Keratinocyte (primary cell): Measurements from ENCODE around the gene SPOCK1. TPM values are rescaled to one million over a fixed set of nuclear protein-coding genes. Genes with fewer than 3 reads are reported as not detected.

Experiments
- DNase-seq: peaks from one replicate; pipeline ENCODE4 v3.0.0-alpha.2; 2011; ENCODE audit warnings: low read depth, missing footprints, low spot score
- FAIRE-seq: peaks from 2 replicates; lab custom pipeline; 2011; peaks lifted over from hg19 to GRCh38; lab: Jason Lieb, UNC
- H2AFZ ChIP-seq: 2 replicates; pipeline ENCODE4 v1.6.0; 2012; ENCODE audit warnings: low read length, control low read depth, inconsistent platforms; ENCODE audit not compliant: control insufficient read depth
- H3K27ac ChIP-seq: 2 replicates; pipeline ENCODE4 v1.5.1; 2011; ENCODE audit warnings: low read length; ENCODE audit not compliant: control insufficient read depth, insufficient read depth
- H3K27me3 ChIP-seq: 3 replicates; pipeline ENCODE4 v1.6.0; 2011; ENCODE audit warnings: low read length; ENCODE audit not compliant: control insufficient read depth, insufficient read depth; ENCODE audit errors: extremely low read depth
- H3K36me3 ChIP-seq, 2 experiments: 2 replicates in 1 of 2; 3 replicates in 1 of 2; pipeline ENCODE4 v1.5.1; 2011; ENCODE audit warnings: low read length in 2 of 2, mild to moderate bottlenecking in 1 of 2; ENCODE audit not compliant: control insufficient read depth in 2 of 2, insufficient read depth in 2 of 2; ENCODE audit errors: extremely low read depth in 1 of 2
- H3K4me1 ChIP-seq: 3 replicates; pipeline ENCODE4 v1.5.1; 2011; ENCODE audit warnings: low read length; ENCODE audit not compliant: control insufficient read depth, insufficient read depth; ENCODE audit errors: extremely low read depth
- H3K4me2 ChIP-seq: 3 replicates; pipeline ENCODE4 v1.6.0; 2011; ENCODE audit warnings: low read depth, low read length; ENCODE audit not compliant: control insufficient read depth, insufficient read depth; ENCODE audit errors: extremely low read depth
- H3K4me3 ChIP-seq, 3 experiments: fragments of 200-600 bp in 1 of 3; sonication (generic) in 1 of 3; 2 replicates in 2 of 3; 3 replicates in 1 of 3; pipeline ENCODE4 v1.5.1; 2011 to 2016; ENCODE audit warnings: low read length in 3 of 3, mild to moderate bottlenecking in 3 of 3, control low read depth in 2 of 3, inconsistent platforms in 1 of 3, low read depth in 1 of 3, mixed read lengths in 1 of 3, mixed run types in 1 of 3, moderate library complexity in 1 of 3; ENCODE audit not compliant: control insufficient read depth in 2 of 3, insufficient read depth in 2 of 3; ENCODE audit errors: extremely low read depth in 1 of 3
- H3K79me2 ChIP-seq: 2 replicates; pipeline ENCODE4 v1.6.0; 2012; ENCODE audit warnings: low read length; ENCODE audit not compliant: control insufficient read depth, insufficient read depth
- H3K9ac ChIP-seq: 3 replicates; pipeline ENCODE4 v1.6.0; 2011; ENCODE audit warnings: low read length; ENCODE audit not compliant: control insufficient read depth, insufficient read depth; ENCODE audit errors: extremely low read depth
- H3K9me1 ChIP-seq: 3 replicates; pipeline ENCODE4 v1.6.0; 2011; ENCODE audit warnings: low read length; ENCODE audit not compliant: control insufficient read depth, insufficient read depth; ENCODE audit errors: extremely low read depth
- H3K9me3 ChIP-seq: 2 replicates; pipeline ENCODE4 v1.5.1; 2012; ENCODE audit warnings: low read depth, low read length; ENCODE audit not compliant: control insufficient read depth
- H4K20me1 ChIP-seq: 3 replicates; pipeline ENCODE4 v1.6.0; 2011; ENCODE audit warnings: low read length; ENCODE audit not compliant: control insufficient read depth, insufficient read depth; ENCODE audit errors: extremely low read depth
- CTCF ChIP-seq, 3 experiments: IDR thresholded peaks in 1 of 3; conservative IDR thresholded peaks in 1 of 3; optimal IDR thresholded peaks in 1 of 3; 2 replicates in 2 of 3; 3 replicates in 1 of 3; pipeline versions ENCODE3 to v1.5.1; 2011; ENCODE audit warnings: low read length in 3 of 3, mild to moderate bottlenecking in 3 of 3, moderate library complexity in 2 of 3, control low read depth in 1 of 3, inconsistent platforms in 1 of 3; ENCODE audit not compliant: insufficient read depth in 2 of 3; ENCODE audit errors: extremely low read depth in 1 of 3
- EZH2 ChIP-seq: IDR thresholded peaks from one replicate; pipeline ENCODE4 v1.6.1; 2012; ENCODE audit warnings: inconsistent platforms, mild to moderate bottlenecking, low read length, moderate library complexity
- dilution Hi-C: fragments of 300-500 bp; cut with MboI; formaldehyde crosslinking; loops from one replicate; pipeline ENCODE4 v1.7.0; 2020; ENCODE audit warnings: low sequenced_read_pairs; ENCODE audit not compliant: extremely low pct_ligation_motif_present
- polyA plus RNA-seq, 5 experiments: library from polyadenylated mRNA; depleted of rRNA in 3 of 5; stranded (reverse) in 3 of 5; stranded (forward) in 1 of 5; unstranded in 1 of 5; fragments of >200 nt; gene quantifications; 1 replicate in 1 of 5; 2 replicates in 3 of 5; 3 replicates in 1 of 5; pipeline versions ENCODE4 v1.2.1 to v1.2.3, GENCODE V29; 2011 to 2012; ENCODE audit warnings: missing spikeins in 2 of 5, low read depth in 1 of 5, low replicate concordance in 1 of 5

Gene SPOCK1
- polyA plus RNA-seq, 1 donor (not counting 4 experiments of a cell fraction or from before 2014, with no cell fraction given): 5.5 TPM

- H3K9me3 ChIP-seq: no peaks in the 10 kb centered on the region
- no peak for TF ChIP-seq EZH2
- TF ChIP-seq CTCF (optimal IDR thresholded peaks at IDR 0.05 in 1 of 3, IDR thresholded peaks at IDR 0.05 in 1 of 3, conservative IDR thresholded peaks at IDR 0.05 in 1 of 3; ENCODE audit: extremely low read depth in 1 of 3, insufficient read depth in 2 of 3, low read length in 3 of 3): no peak
- H3K79me2 ChIP-seq: no peaks in the 10 kb centered on the region
- H3K9ac ChIP-seq: no peak overlapping the region
- peaks cover 25% of the 10 kb centered on the region for H3K4me1 ChIP-seq
- dilution Hi-C loops: no loop called here
- H3K27me3 ChIP-seq: no peaks in the 10 kb centered on the region
- DNase-seq (no peak), FAIRE-seq (no peak)
- no peak overlapping the region for H3K4me3 ChIP-seq
- H3K9me1 ChIP-seq: no peaks in the 10 kb centered on the region
- no peak overlapping the region for H2AFZ ChIP-seq
- no peak overlapping the region for H3K4me2 ChIP-seq
- H3K27ac ChIP-seq: no peak overlapping the region
- no peaks in the 10 kb centered on the region for H4K20me1 ChIP-seq
- H3K36me3 ChIP-seq: no peaks in the 10 kb centered on the region
Observed at GRCh38 chr5:137215780-137216179, 283.3 kb downstream of the SPOCK1 start.

DNA sequence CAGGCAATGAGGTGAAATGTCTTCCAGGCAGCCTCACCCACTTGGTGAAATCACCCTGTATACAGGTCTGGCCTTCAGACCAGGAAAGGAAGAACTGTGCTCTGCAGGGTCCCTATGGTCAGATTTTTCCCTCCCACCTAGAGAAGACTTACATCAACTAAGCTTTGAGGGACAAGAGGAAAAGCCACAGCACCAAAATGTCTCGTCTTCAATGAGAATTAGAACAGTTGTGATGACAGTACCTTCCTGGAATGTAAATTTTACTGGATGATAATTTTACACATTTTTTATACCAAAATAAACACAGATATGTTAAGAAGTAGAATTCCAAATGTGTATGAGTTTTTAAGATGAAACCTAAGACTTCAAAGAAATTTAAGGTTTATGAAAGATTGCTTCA, 283.9 kb downstream of the SPOCK1 start:
- no peak overlapping the region for H3K4me2 ChIP-seq
- no peak overlapping the region for H3K9ac ChIP-seq
- dilution Hi-C loops: no loop called here
- no peak for TF ChIP-seq CTCF (optimal IDR thresholded peaks at IDR 0.05 in 1 of 3, IDR thresholded peaks at IDR 0.05 in 1 of 3, conservative IDR thresholded peaks at IDR 0.05 in 1 of 3; ENCODE audit: extremely low read depth in 1 of 3, insufficient read depth in 2 of 3, low read length in 3 of 3)
- FAIRE-seq (no peak), DNase-seq (no peak)
- no peaks in the 10 kb centered on the region for H3K36me3 ChIP-seq
- H4K20me1 ChIP-seq: no peaks in the 10 kb centered on the region
- no peaks in the 10 kb centered on the region for H3K9me1 ChIP-seq
- H3K27ac ChIP-seq: no peak overlapping the region
- H3K27me3 ChIP-seq: no peaks in the 10 kb centered on the region
- peaks cover 22% of the 10 kb centered on the region for H3K4me1 ChIP-seq
- no peak overlapping the region for H3K4me3 ChIP-seq
- H3K79me2 ChIP-seq: no peaks in the 10 kb centered on the region
- H3K9me3 ChIP-seq: no peaks in the 10 kb centered on the region
- no peak overlapping the region for H2AFZ ChIP-seq
